Activated CD8-positive, alpha-beta memory T cell treated with anti-CD3 and anti-CD28 coated beads for 36 hours (primary cell): ENCODE results near the gene TFDP1. TPM values are rescaled to one million over a fixed set of nuclear protein-coding genes. Genes with fewer than 3 reads are reported as not detected.
"Not testable (repeated sequence)": the region's sequence is repeated elsewhere in the genome, so short reads cannot be mapped to it uniquely, and the experiment has no call there.

Experiments
- CTCF ChIA-PET: fragments of 350-600 bp; sonication (Branson Sonifier 250); formaldehyde crosslinking; loops from one replicate; lab custom pipeline; 2021; ENCODE audit warnings: antibody characterized with exemption; lab: Charles Lee
- POLR2A ChIA-PET: fragments of 350-600 bp; sonication (Branson Sonifier 250); formaldehyde crosslinking; loops from one replicate; lab custom pipeline; 2021; ENCODE audit warnings: antibody characterized with exemption; lab: Charles Lee
- total RNA-seq, 2 experiments: library from RNA; stranded (reverse); gene quantifications; one replicate each; pipeline ENCODE4 v1.2.3, GENCODE V29; 2021

The TFDP1 gene
- total RNA-seq, 2 experiments from 2014 or later: 200 to 206 TPM

GRCh38 chr13:113608967-113609533, 24.5 kb downstream of the TFDP1 start:
- POLR2A ChIA-PET: no interaction called here
- CTCF ChIA-PET: no interaction called here

GRCh38 chr13:113609616-113610015, 25.1 kb downstream of the TFDP1 start:
- POLR2A ChIA-PET: no interaction called here
- CTCF ChIA-PET: no interaction called here

GRCh38 chr13:113610266-113610665, 25.7 kb downstream of the TFDP1 start:
- ChIA-PET POLR2A (no interaction called here), CTCF (no interaction called here)

GRCh38 chr13:113611996-113612395, 27.4 kb downstream of the TFDP1 start:
- ChIA-PET CTCF (no interaction called here), POLR2A (no interaction called here)

- POLR2A ChIA-PET: no interaction called here
These were observed 28.1 kb downstream of the TFDP1 start for GRCh38 chr13:113612607-113613006.

GRCh38 chr13:113613789-113614379, 29.3 kb downstream of the TFDP1 start:
- POLR2A ChIA-PET: no interaction called here
- CTCF ChIA-PET: no interaction called here

More at GRCh38 chr13:113612607-113613006, 28.1 kb downstream of the TFDP1 start:
- CTCF ChIA-PET: no interaction called here

GRCh38 chr13:113616281-113616906, 31.8 kb downstream of the TFDP1 start:
- CTCF ChIA-PET: no interaction called here

GRCh38 chr13:113616991-113617749, 32.6 kb downstream of the TFDP1 start:
- ChIA-PET POLR2A (no interaction called here), CTCF (no interaction called here)

More at GRCh38 chr13:113616281-113616906, 31.8 kb downstream of the TFDP1 start:
- POLR2A ChIA-PET: no interaction called here

- ChIA-PET POLR2A (no interaction called here), CTCF (no interaction called here)
These were observed 33.4 kb downstream of the TFDP1 start for GRCh38 chr13:113617961-113618360.

- POLR2A ChIA-PET: no interaction called here
These were observed 33.9 kb downstream of the TFDP1 start for GRCh38 chr13:113618455-113618854.

GRCh38 chr13:113620036-113620796, 35.7 kb downstream of the TFDP1 start:
- ChIA-PET CTCF (no interaction called here), POLR2A (no interaction called here)

More at GRCh38 chr13:113618455-113618854, 33.9 kb downstream of the TFDP1 start:
- CTCF ChIA-PET: no interaction called here

- POLR2A ChIA-PET: no interaction called here
- CTCF ChIA-PET: no interaction called here
These were observed 36.5 kb downstream of the TFDP1 start for GRCh38 chr13:113621046-113621445.

- POLR2A ChIA-PET, CTCF ChIA-PET: not testable (repeated sequence)
These were observed 36.9 kb downstream of the TFDP1 start for GRCh38 chr13:113621498-113621897.

GRCh38 chr13:113621986-113622550, 37.5 kb downstream of the TFDP1 start:
- POLR2A ChIA-PET, CTCF ChIA-PET: not testable (repeated sequence)

GRCh38 chr13:113622791-113623490, 38.4 kb downstream of the TFDP1 start:
- ChIA-PET CTCF (no interaction called here), POLR2A (no interaction called here)

GRCh38 chr13:113623491-113624234, 39.1 kb downstream of the TFDP1 start:
- POLR2A ChIA-PET: no interaction called here

GRCh38 chr13:113624235-113624587, 39.7 kb downstream of the TFDP1 start:
- ChIA-PET POLR2A (no interaction called here), CTCF (no interaction called here)

More at GRCh38 chr13:113623491-113624234, 39.1 kb downstream of the TFDP1 start:
- CTCF ChIA-PET: no interaction called here

GRCh38 chr13:113624640-113625304, 40.2 kb downstream of the TFDP1 start:
- POLR2A ChIA-PET, CTCF ChIA-PET: not testable (repeated sequence)
